ENCODE results near the gene MOV10L1.

DNA sequence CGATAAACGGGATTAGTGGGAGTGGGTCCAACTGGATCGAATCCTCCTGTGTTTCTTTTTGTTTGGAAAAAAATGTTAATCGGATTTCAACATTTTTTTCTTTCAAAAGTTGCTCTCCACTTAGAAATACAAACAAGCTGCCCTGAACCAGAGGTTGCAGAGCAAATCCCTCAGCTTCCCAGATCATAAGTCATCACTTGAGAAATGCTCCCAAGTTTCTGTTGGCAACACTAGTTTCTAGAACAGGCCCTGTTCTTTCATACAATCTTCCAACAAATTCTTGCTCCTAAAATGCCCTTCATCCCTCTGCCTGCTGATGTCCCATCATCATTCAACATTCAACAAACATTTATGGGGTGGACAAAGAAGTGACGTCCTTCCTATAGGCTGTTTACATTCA, 3.3 kb upstream of the MOV10L1 start:
- TF ChIP-seq EP300 (IDR thresholded peaks at IDR 0.05; ENCODE audit: borderline replicate concordance) (no peak), YY1 (IDR thresholded peaks at IDR 0.05; ENCODE audit: low read depth) (no peak), REST (IDR thresholded peaks at IDR 0.05; ENCODE audit: low read depth) (no peak), TAF1 (IDR thresholded peaks at IDR 0.05; ENCODE audit: low read depth) (no peak), ZBTB7A (IDR thresholded peaks at IDR 0.05; ENCODE audit: low read depth) (no peak), MAX (IDR thresholded peaks at IDR 0.05) (no peak), FOXM1 (IDR thresholded peaks at IDR 0.05; ENCODE audit: borderline replicate concordance, low read depth) (no peak), CEBPB (IDR thresholded peaks at IDR 0.05) (no peak), TEAD4 (IDR thresholded peaks at IDR 0.05) (no peak), TCF12 (IDR thresholded peaks at IDR 0.05; ENCODE audit: low read depth) (no peak), RAD21 (IDR thresholded peaks at IDR 0.05; ENCODE audit: low read depth) (no peak)
